ENCODE measurements around the gene CA4. TPM values are rescaled to one million over a fixed set of nuclear protein-coding genes. Genes with fewer than 3 reads are reported as not detected.

CA4 gene
- polyA plus RNA-seq, 2 of the 4 experiments (the other 2 are of a cell fraction) = 0.06 TPM; not detected in 1

- no peak for ATAC-seq
- DNase-seq (ENCODE audit: low read depth in 1 of 2, low spot score in 1 of 2) = no peak
These were observed 5.0 kb downstream of the CA4 start for GRCh38 chr17:60154616-60155426.

DNA sequence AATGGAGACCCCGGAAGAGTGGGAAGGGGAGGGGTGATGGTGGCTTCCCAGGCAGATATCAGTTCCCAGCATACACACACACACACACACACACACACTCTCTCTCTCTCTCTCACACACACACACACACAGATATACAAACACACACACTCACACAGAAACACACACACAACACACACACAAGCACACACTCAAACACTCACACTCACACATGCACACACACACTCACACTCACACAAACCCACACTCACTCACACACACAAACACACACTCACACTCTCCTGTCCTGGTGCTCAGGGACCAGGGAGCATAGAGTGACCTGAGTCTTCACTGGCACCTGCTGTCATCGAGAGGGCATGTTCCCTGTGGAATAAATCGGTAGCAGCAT is 5.6 kb downstream of the CA4 start:
- no peak for ATAC-seq
- H3K9me3 ChIP-seq = no peaks in the 10 kb centered on the region
- no peak for FAIRE-seq
- DNase-seq (ENCODE audit: low read depth in 1 of 2, low spot score in 1 of 2) = no peak
- TF ChIP-seq CEBPB (IDR thresholded peaks at IDR 0.05) (no peak), CHD2 (IDR thresholded peaks at IDR 0.05; ENCODE audit: low read length, partially characterized antibody) (no peak), FOXS1 (CRISPR knock-in tag; IDR thresholded peaks at IDR 0.05) (no peak), POLR2AphosphoS2 (conservative IDR thresholded peaks at IDR 0.05; ENCODE audit: low read length) (no peak), BCL3 (IDR thresholded peaks at IDR 0.05) (no peak), ESRRA (IDR thresholded peaks at IDR 0.05; ENCODE audit: borderline replicate concordance, low read length) (no peak), FOSB (CRISPR knock-in tag; IDR thresholded peaks at IDR 0.05) (no peak), CBX8 (IDR thresholded peaks at IDR 0.05) (no peak), RAD21 (conservative IDR thresholded peaks at IDR 0.05 in 1 of 2, IDR thresholded peaks at IDR 0.05 in 1 of 2) (no peak), MAZ (IDR thresholded peaks at IDR 0.05; ENCODE audit: borderline replicate concordance, low read depth, low read length) (no peak), ATOH8 (CRISPR knock-in tag; IDR thresholded peaks at IDR 0.05; ENCODE audit: low read depth) (no peak), CBX2 (IDR thresholded peaks at IDR 0.05; ENCODE audit: borderline replicate concordance, low read depth) (no peak), HOXA7 (CRISPR knock-in tag; IDR thresholded peaks at IDR 0.05) (no peak), HMGXB4 (CRISPR knock-in tag; IDR thresholded peaks at IDR 0.05; ENCODE audit: borderline replicate concordance) (no peak), HEYL (CRISPR knock-in tag; IDR thresholded peaks at IDR 0.05) (no peak), MAFK (IDR thresholded peaks at IDR 0.05; ENCODE audit: partially characterized antibody) (no peak), RCOR1 (IDR thresholded peaks at IDR 0.05; ENCODE audit: low read depth, low read length) (no peak), HDAC2 (IDR thresholded peaks at IDR 0.05) (no peak), RARB (CRISPR knock-in tag; IDR thresholded peaks at IDR 0.05) (no peak), POLR2A (IDR thresholded peaks at IDR 0.05; ENCODE audit: low read length) (no peak)
- ChIA-PET CTCF (interaction anchor here (1.0 to 15.1 kb wide), 2 partner anchors 12 to 16 kb away, joined by 4 to 150 read pairs; no protein-coding TSS in a partner anchor), POLR2A (no interaction called here)
- H3K4me1 ChIP-seq = peaks cover 6% of the 10 kb centered on the region; the same call in 2 of the 3 replicates
- no peak overlapping the region for H3K4me3 ChIP-seq
- no peak overlapping the region for H3K27ac ChIP-seq
- no peak overlapping the region for H3K4me2 ChIP-seq
- 60% methylated on average over 3 of the region's 3 CpGs for WGBS (ENCODE audit: missing lambda C conversion rate)

More at GRCh38 chr17:60154616-60155426, 5.0 kb downstream of the CA4 start:
- H3K9me3 ChIP-seq = no peaks in the 10 kb centered on the region
- peaks cover 12% of the 10 kb centered on the region for H3K4me1 ChIP-seq
- no peak overlapping the region for H3K4me3 ChIP-seq
- no peak for FAIRE-seq
- no peak for TF ChIP-seq TFCP2L1 (CRISPR knock-in tag; IDR thresholded peaks at IDR 0.05)
- H3K4me2 ChIP-seq = no peak overlapping the region
- H3K27ac ChIP-seq = no peak overlapping the region
- WGBS (ENCODE audit: missing lambda C conversion rate) = 72% methylated on average over 14 of the region's 14 CpGs
- CTCF ChIA-PET = interaction anchor here (1.0 to 15.1 kb wide), 2 partner anchors 12 to 16 kb away, joined by 4 to 150 read pairs; no protein-coding TSS in a partner anchor
- POLR2A ChIA-PET = no interaction called here
